Kidney (tissue), 14 donors: ENCODE data around the gene CYP24A1. TPM values are rescaled to one million over a fixed set of nuclear protein-coding genes. Genes with fewer than 3 reads are reported as not detected.

ENCODE experiments used
- DNase-seq, 5 donors: peaks; one replicate each; pipeline ENCODE4 v3.0.0-alpha.2; 2013 to 2020
- FAIRE-seq: peaks from 2 replicates; lab custom pipeline; 2012; peaks lifted over from hg19 to GRCh38; lab: Jason Lieb, UNC
- H3K27ac ChIP-seq, 2 donors: one replicate each; pipeline ENCODE4 v1.7.0; 2013; ENCODE audit warnings: low read depth in 2 of 2, low read length in 2 of 2, inconsistent platforms in 1 of 2
- H3K27me3 ChIP-seq: one replicate; pipeline ENCODE4 v1.7.1; 2013; ENCODE audit warnings: low read length, inconsistent platforms; ENCODE audit not compliant: control insufficient read depth, insufficient read depth
- H3K36me3 ChIP-seq, 3 donors: one replicate each; pipeline versions ENCODE4 v1.7.0 to v1.7.1; 2013; ENCODE audit warnings: low read length in 3 of 3, control low read depth in 1 of 3, inconsistent platforms in 1 of 3; ENCODE audit not compliant: insufficient read depth in 3 of 3, control insufficient read depth in 2 of 3
- H3K4me1 ChIP-seq, 3 donors: one replicate each; pipeline versions ENCODE4 v1.7.0 to v1.7.1; 2013; ENCODE audit warnings: low read length in 3 of 3, inconsistent platforms in 1 of 3, low read depth in 1 of 3; ENCODE audit not compliant: control insufficient read depth in 2 of 3, insufficient read depth in 2 of 3
- H3K4me3 ChIP-seq, 3 donors: one replicate each; pipeline versions ENCODE4 v1.7.0 to v1.8.1; 2013; ENCODE audit warnings: low read length in 3 of 3, control low read depth in 1 of 3, inconsistent platforms in 1 of 3
- H3K9ac ChIP-seq, 3 donors: one replicate each; pipeline versions ENCODE4 v1.7.0 to v1.7.1; 2013; ENCODE audit warnings: low read length in 3 of 3, control low read depth in 1 of 3, inconsistent platforms in 1 of 3
- H3K9me3 ChIP-seq, 3 donors: one replicate each; pipeline versions ENCODE4 v1.7.0 to v1.7.1; 2013; ENCODE audit warnings: low read length in 3 of 3, control low read depth in 1 of 3, inconsistent platforms in 1 of 3; ENCODE audit not compliant: control insufficient read depth in 2 of 3, insufficient read depth in 1 of 3
- CTCF ChIP-seq: IDR thresholded peaks from 3 replicates; pipeline ENCODE4 v1.5.1; 2012; ENCODE audit warnings: mild to moderate bottlenecking, moderate library complexity, borderline replicate concordance; ENCODE audit not compliant: insufficient read depth; ENCODE audit errors: extremely low read depth
- intact Hi-C: fragments of 100-400 bp; cut with DNase I; formaldehyde crosslinking; loops from one replicate; pipeline ENCODE4 v1.11.1; 2022
- polyA plus RNA-seq: library from polyadenylated mRNA; stranded (reverse); fragments of 350-450 nt; fragmentation: Illumina TruSeq; extraction: RNeasy Lipid Tissue Mini Kit (QIAGEN cat#74804); gene quantifications from one replicate; pipeline ENCODE4 v1.2.3, GENCODE V29; 2014; ENCODE audit warnings: low read depth, low replicate concordance; ENCODE audit not compliant: insufficient read depth
- total RNA-seq: library from RNA; stranded (reverse); fragmentation: NEBNext Ultra II Directional; extraction: Animal tissue kit (Norgen Biotek cat#: 25700); gene quantifications from one replicate; pipeline ENCODE4 v1.2.1, GENCODE V29; 2021
- donor health status: control.
- donor health status: control.
- donor health status: control.
- donor health status: control.
- donor health status: control.
- donor health status: DM: yes; HTN: yes; CAD: no.
- donor health status: Normal renal cell carcinoma (clear cell type).

CYP24A1 gene
- total and polyA plus RNA-seq, 2 donors from 2014 or later, result 15.4 to 39.0 TPM

- Histone ChIP-seq H3K27me3 (no peaks in the 10 kb centered on the region), H3K9me3 (no peaks in the 10 kb centered on the region), H3K4me1 (no peaks in the 10 kb centered on the region), H3K27ac (no peak overlapping the region), H3K9ac (no peak overlapping the region), H3K36me3 (no peaks in the 10 kb centered on the region), H3K4me3 (no peak overlapping the region)
- intact Hi-C loops, result no loop called here
- no peak for TF ChIP-seq CTCF
- DNase-seq (no peak), FAIRE-seq (no peak)
These were observed 15.6 kb downstream of the CYP24A1 start for GRCh38 chr20:54158226-54158625.

GRCh38 chr20:54156981-54157835 lies 16.6 kb downstream of the CYP24A1 start:
- DNase-seq (no peak), FAIRE-seq (no peak)
- intact Hi-C loops, result no loop called here
- Histone ChIP-seq H3K9ac (no peak overlapping the region), H3K9me3 (no peaks in the 10 kb centered on the region), H3K4me3 (no peak overlapping the region), H3K36me3 (no peaks in the 10 kb centered on the region), H3K27me3 (no peaks in the 10 kb centered on the region), H3K27ac (no peak overlapping the region), H3K4me1 (no peaks in the 10 kb centered on the region)
- no peak for TF ChIP-seq CTCF

- FAIRE-seq, result no peak
- intact Hi-C loops, result no loop called here
- TF ChIP-seq CTCF, result no peak
- Histone ChIP-seq H3K27ac (no peak overlapping the region), H3K27me3 (no peaks in the 10 kb centered on the region), H3K4me3 (no peak overlapping the region), H3K9ac (no peak overlapping the region), H3K36me3 (no peaks in the 10 kb centered on the region), H3K9me3 (no peaks in the 10 kb centered on the region), H3K4me1 (no peaks in the 10 kb centered on the region)
- no peak for DNase-seq
These were observed 17.3 kb downstream of the CYP24A1 start for GRCh38 chr20:54156522-54156921.
